CD4-positive, alpha-beta T cell treated with Interleukin-6 at 100 ng/mL for 8 hours (primary cell): ENCODE results near the gene USP17L22.
"Not testable (repeated sequence)": the region's sequence is repeated elsewhere in the genome, so short reads cannot be mapped to it uniquely, and the experiment has no call there.

Source experiments
- DNase-seq: peaks from one replicate; pipeline ENCODE4 v3.0.0-alpha.2; 2020; ENCODE audit warnings: mixed read lengths, low spot score

Gene USP17L22, protein sequence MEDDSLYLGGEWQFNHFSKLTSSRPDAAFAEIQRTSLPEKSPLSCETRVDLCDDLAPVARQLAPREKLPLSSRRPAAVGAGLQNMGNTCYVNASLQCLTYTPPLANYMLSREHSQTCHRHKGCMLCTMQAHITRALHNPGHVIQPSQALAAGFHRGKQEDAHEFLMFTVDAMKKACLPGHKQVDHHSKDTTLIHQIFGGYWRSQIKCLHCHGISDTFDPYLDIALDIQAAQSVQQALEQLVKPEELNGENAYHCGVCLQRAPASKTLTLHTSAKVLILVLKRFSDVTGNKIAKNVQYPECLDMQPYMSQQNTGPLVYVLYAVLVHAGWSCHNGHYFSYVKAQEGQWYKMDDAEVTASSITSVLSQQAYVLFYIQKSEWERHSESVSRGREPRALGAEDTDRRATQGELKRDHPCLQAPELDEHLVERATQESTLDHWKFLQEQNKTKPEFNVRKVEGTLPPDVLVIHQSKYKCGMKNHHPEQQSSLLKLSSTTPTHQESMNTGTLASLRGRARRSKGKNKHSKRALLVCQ

DNA sequence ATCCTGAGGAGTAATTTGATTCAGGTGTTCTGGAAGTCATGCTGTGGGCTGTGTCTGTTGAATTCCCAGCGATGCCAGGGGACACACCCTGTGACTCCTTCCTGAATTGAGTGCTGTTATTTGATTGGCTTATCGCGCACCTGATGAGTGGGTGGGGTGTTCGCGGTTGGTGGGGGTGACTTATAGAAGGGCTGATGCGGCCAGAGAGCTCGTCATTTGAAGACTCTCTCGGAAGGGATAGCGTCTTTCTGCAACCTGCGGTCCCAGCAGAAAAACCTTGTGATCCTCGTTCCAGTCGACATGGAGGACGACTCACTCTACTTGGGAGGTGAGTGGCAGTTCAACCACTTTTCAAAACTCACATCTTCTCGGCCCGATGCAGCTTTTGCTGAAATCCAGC, at the start of gene USP17L22:
USP17L22 (plus strand) TSS at position 301 of the 400 bp plus-strand sequence; CDS start at position 301, 0 bp downstream.
- DNase-seq, result not testable (repeated sequence)

DNA sequence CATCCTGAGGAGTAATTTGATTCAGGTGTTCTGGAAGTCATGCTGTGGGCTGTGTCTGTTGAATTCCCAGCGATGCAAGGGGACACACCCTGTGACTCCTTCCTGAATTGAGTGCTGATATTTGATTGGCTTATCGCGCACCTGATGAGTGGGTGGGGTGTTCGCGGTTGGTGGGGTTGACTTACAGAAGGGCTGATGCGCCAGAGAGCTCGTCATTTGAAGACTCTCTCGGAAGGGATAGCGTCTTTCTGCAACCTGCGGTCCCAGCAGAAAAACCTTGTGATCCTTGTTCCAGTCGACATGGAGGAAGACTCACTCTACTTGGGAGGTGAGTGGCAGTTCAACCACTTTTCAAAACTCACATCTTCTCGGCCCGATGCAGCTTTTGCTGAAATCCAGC, 47.6 kb upstream of the USP17L22 start, which contains the start of gene USP17L12:
USP17L12 (plus strand) TSS at position 301 of the 400 bp plus-strand sequence; CDS start at position 301, 0 bp downstream.
- DNase-seq, result not testable (repeated sequence)

DNA sequence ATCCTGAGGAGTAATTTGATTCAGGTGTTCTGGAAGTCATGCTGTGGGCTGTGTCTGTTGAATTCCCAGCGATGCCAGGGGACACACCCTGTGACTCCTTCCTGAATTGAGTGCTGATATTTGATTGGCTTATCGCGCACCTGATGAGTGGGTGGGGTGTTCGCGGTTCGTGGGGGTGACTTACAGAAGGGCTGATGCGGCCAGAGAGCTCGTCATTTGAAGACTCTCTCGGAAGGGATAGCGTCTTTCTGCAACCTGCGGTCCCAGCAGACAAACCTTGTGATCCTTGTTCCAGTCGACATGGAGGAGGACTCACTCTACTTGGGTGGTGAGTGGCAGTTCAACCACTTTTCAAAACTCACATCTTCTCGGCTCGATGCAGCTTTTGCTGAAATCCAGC, 42.8 kb upstream of the USP17L22 start, which contains the start of gene USP17L13:
USP17L13 (plus strand) TSS at position 301 of the 400 bp plus-strand sequence; CDS start at position 301, 0 bp downstream.
- DNase-seq, result not testable (repeated sequence)

DNA sequence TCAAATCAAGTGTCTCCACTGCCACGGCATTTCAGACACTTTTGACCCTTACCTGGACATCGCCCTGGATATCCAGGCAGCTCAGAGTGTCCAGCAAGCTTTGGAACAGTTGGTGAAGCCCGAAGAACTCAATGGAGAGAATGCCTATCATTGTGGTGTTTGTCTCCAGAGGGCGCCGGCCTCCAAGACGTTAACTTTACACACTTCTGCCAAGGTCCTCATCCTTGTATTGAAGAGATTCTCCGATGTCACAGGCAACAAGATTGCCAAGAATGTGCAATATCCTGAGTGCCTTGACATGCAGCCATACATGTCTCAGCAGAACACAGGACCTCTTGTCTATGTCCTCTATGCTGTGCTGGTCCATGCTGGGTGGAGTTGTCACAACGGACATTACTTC, 37.2 kb upstream of the USP17L22 start:
- DNase-seq, result not testable (repeated sequence)

DNA sequence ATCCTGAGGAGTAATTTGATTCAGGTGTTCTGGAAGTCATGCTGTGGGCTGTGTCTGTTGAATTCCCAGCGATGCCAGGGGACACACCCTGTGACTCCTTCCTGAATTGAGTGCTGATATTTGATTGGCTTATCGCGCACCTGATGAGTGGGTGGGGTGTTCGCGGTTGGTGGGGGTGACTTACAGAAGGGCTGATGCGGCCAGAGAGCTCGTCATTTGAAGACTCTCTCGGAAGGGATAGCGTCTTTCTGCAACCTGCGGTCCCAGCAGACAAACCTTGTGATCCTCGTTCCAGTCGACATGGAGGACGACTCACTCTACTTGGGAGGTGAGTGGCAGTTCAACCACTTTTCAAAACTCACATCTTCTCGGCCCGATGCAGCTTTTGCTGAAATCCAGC, 33.3 kb upstream of the USP17L22 start, which contains the start of gene USP17L15:
USP17L15 (plus strand) TSS at position 301 of the 400 bp plus-strand sequence; CDS start at position 301, 0 bp downstream.
- not testable (repeated sequence) for DNase-seq

DNA sequence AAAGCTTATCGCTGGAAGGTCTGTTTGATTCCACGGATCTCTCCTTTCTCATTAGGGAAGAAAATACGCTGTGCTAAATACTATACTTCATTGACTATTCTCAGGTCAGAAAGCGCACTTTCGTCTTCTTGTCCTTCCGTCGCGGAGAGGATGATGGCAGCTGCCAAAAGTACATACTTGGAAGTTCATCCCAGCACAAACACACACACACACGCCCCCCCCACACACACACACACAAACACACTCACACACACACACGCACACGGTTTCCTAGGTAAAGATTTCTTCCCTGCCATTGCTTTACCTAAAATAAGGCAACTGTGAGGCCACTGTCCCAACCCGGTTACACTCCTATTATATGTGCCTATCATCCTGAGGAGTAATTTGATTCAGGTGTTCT, 29.0 kb upstream of the USP17L22 start:
- peak; percentile 0 for DNase-seq

DNA sequence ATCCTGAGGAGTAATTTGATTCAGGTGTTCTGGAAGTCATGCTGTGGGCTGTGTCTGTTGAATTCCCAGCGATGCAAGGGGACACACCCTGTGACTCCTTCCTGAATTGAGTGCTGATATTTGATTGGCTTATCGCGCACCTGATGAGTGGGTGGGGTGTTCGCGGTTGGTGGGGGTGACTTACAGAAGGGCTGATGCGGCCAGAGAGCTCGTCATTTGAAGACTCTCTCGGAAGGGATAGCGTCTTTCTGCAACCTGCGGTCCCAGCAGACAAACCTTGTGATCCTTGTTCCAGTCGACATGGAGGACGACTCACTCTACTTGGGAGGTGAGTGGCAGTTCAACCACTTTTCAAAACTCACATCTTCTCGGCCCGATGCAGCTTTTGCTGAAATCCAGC, 23.8 kb upstream of the USP17L22 start, which contains the start of gene USP17L17:
USP17L17 (plus strand) TSS at position 301 of the 400 bp plus-strand sequence; CDS start at position 301, 0 bp downstream.
- not testable (repeated sequence) for DNase-seq

DNA sequence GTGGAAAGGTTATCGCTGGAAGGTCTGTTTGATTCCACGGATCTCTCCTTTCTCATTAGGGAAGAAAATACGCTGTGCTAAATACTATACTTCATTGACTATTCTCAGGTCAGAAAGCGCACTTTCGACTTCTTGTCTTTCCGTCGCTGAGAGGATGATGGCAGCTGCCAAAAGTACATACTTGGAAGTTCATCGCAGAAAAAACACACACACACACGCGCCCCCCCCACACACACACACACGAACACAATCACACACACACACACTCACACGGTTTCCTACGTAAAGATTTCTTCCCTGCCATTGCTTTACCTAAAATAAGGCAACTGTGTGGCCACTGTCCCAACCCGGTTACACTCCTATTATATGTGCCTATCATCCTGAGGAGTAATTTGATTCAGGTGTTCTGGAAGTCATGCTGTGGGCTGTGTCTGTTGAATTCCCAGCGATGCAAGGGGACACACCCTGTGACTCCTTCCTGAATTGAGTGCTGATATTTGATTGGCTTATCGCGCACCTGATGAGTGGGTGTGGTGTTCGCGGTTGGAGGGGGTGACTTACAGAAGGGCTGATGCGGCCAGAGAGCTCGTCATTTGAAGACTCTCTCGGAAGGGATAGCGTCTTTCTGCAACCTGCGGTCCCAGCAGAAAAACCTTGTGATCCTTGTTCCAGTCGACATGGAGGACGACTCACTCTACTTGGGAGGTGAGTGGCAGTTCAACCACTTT, 19.3 kb upstream of the USP17L22 start, which contains the start of gene USP17L18:
USP17L18 (plus strand) TSS at position 678 of the 728 bp plus-strand sequence; CDS start at position 678, 0 bp downstream.
- peak; percentile 0 for DNase-seq

DNA sequence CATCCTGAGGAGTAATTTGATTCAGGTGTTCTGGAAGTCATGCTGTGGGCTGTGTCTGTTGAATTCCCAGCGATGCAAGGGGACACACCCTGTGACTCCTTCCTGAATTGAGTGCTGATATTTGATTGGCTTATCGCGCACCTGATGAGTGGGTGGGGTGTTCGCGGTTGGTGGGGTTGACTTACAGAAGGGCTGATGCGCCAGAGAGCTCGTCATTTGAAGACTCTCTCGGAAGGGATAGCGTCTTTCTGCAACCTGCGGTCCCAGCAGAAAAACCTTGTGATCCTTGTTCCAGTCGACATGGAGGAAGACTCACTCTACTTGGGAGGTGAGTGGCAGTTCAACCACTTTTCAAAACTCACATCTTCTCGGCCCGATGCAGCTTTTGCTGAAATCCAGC, 14.3 kb upstream of the USP17L22 start, which contains the start of gene USP17L19:
USP17L19 (plus strand) TSS at position 301 of the 400 bp plus-strand sequence; CDS start at position 301, 0 bp downstream.
- DNase-seq, result not testable (repeated sequence)

DNA sequence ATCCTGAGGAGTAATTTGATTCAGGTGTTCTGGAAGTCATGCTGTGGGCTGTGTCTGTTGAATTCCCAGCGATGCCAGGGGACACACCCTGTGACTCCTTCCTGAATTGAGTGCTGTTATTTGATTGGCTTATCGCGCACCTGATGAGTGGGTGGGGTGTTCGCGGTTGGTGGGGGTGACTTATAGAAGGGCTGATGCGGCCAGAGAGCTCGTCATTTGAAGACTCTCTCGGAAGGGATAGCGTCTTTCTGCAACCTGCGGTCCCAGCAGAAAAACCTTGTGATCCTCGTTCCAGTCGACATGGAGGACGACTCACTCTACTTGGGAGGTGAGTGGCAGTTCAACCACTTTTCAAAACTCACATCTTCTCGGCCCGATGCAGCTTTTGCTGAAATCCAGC, 9.6 kb upstream of the USP17L22 start, which contains the start of gene USP17L20:
USP17L20 (plus strand) TSS at position 301 of the 400 bp plus-strand sequence; CDS start at position 301, 0 bp downstream.
- not testable (repeated sequence) for DNase-seq

DNA sequence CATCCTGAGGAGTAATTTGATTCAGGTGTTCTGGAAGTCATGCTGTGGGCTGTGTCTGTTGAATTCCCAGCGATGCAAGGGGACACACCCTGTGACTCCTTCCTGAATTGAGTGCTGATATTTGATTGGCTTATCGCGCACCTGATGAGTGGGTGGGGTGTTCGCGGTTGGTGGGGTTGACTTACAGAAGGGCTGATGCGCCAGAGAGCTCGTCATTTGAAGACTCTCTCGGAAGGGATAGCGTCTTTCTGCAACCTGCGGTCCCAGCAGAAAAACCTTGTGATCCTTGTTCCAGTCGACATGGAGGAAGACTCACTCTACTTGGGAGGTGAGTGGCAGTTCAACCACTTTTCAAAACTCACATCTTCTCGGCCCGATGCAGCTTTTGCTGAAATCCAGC, 4.8 kb upstream of the USP17L22 start, which contains the start of gene USP17L21:
USP17L21 (plus strand) TSS at position 301 of the 400 bp plus-strand sequence; CDS start at position 301, 0 bp downstream.
- not testable (repeated sequence) for DNase-seq

DNA sequence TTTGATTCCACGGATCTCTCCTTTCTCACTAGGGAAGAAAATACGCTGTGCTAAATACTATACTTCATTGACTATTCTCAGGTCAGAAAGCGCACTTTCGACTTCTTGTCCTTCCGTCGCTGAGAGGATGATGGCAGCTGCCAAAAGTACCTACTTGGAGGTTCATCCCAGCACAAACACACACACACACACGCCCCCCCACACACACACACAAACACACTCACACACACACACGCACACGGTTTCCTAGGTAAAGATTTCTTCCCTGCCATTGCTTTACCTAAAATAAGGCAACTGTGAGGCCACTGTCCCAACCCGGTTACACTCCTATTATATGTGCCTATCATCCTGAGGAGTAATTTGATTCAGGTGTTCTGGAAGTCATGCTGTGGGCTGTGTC, 4.3 kb downstream of the USP17L22 start:
- not testable (repeated sequence) for DNase-seq
